Thyroid gland (tissue), 4 donors: ENCODE measurements around the gene HYAL1.

Source experiments
- CTCF ChIP-seq, 6 experiments: fragments of 200-600 bp in 3 of 6; fragments of 450-650 bp in 3 of 6; sonication (generic) in 3 of 6; IDR thresholded peaks; one replicate each; pipeline ENCODE4 v1.5.1; 2016 to 2019; ENCODE audit warnings: antibody characterized with exemption in 6 of 6, mild to moderate bottlenecking in 2 of 6, inconsistent platforms in 1 of 6, moderate library complexity in 1 of 6
- POLR2A ChIP-seq, 2 donors: fragments of 450-650 bp; IDR thresholded peaks; one replicate each; pipeline ENCODE4 v1.6.1; 2017; ENCODE audit warnings: antibody characterized with exemption in 2 of 2, mild to moderate bottlenecking in 2 of 2, moderate library complexity in 1 of 2

GRCh38 chr3:50269977-50270413 is 33.4 kb downstream of the HYAL1 start:
- TF ChIP-seq CTCF (IDR thresholded peaks at IDR 0.05) = no peak
- no peak for TF ChIP-seq POLR2A (IDR thresholded peaks at IDR 0.05)
